Ishikawa (cell line): ENCODE measurements around the gene EIPR1.

Source experiments
- CEBPB ChIP-seq: IDR thresholded peaks from 2 replicates; pipeline ENCODE4 v1.6.1; 2012
- CREB1 ChIP-seq: IDR thresholded peaks from 2 replicates; pipeline ENCODE4 v1.6.1; 2012; ENCODE audit warnings: low read depth
- EGR1 ChIP-seq: IDR thresholded peaks from 2 replicates; pipeline ENCODE4 v1.6.1; 2012
- EP300 ChIP-seq: IDR thresholded peaks from 2 replicates; pipeline ENCODE4 v1.6.1; 2012; ENCODE audit warnings: borderline replicate concordance
- FOXM1 ChIP-seq: IDR thresholded peaks from 2 replicates; pipeline ENCODE4 v1.6.1; 2012; ENCODE audit warnings: low read depth, borderline replicate concordance
- NFIC ChIP-seq: IDR thresholded peaks from 2 replicates; pipeline ENCODE4 v1.6.1; 2012
- RAD21 ChIP-seq: IDR thresholded peaks from 2 replicates; pipeline ENCODE4 v1.6.1; 2012; ENCODE audit warnings: low read depth
- TAF1 ChIP-seq: IDR thresholded peaks from 2 replicates; pipeline ENCODE4 v1.6.1; 2012; ENCODE audit warnings: low read depth, mild to moderate bottlenecking
- TCF12 ChIP-seq: IDR thresholded peaks from 2 replicates; pipeline ENCODE4 v1.6.1; 2012; ENCODE audit warnings: low read depth
- TEAD4 ChIP-seq: IDR thresholded peaks from 2 replicates; pipeline ENCODE4 v1.6.1; 2012
- YY1 ChIP-seq: IDR thresholded peaks from 2 replicates; pipeline ENCODE4 v1.6.1; 2012; ENCODE audit warnings: low read depth
- ZBTB7A ChIP-seq: IDR thresholded peaks from 2 replicates; pipeline ENCODE4 v1.6.1; 2012; ENCODE audit warnings: low read depth
- TF ChIP-seq, protein P1 (sequence below): IDR thresholded peaks from 2 replicates; pipeline ENCODE4 v1.6.1; 2012
- TF ChIP-seq, protein P2 (sequence below): IDR thresholded peaks from 2 replicates; pipeline ENCODE4 v1.6.1; 2012
- TF ChIP-seq, protein P3 (sequence below): IDR thresholded peaks from 2 replicates; pipeline ENCODE4 v1.6.1; 2012; ENCODE audit warnings: low read depth, mild to moderate bottlenecking

Gene EIPR1

DNA sequence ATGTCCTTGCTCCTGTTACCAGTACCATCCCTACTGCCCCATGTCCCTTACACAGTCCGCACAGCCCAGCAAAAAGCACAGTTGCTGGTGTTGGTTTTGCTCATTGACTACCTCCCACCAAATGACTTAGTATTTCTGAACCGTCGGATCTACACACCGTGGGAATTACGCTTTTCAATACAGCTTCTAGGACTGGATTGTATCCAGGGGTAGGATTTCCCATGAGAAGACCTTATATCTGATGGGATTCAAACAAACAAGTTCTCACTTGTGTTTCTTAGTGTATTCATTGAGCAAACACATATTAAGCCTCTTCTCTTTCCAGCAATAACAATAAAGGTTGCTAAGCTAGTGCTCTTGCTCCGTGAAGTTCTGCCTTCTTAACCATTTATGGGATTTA is 27.7 kb upstream of the EIPR1 start:
- TF ChIP-seq, protein P1, sequence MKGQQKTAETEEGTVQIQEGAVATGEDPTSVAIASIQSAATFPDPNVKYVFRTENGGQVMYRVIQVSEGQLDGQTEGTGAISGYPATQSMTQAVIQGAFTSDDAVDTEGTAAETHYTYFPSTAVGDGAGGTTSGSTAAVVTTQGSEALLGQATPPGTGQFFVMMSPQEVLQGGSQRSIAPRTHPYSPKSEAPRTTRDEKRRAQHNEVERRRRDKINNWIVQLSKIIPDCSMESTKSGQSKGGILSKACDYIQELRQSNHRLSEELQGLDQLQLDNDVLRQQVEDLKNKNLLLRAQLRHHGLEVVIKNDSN, result no peak
- TF ChIP-seq CEBPB (no peak), EP300 (no peak), NFIC (no peak), EGR1 (no peak), FOXM1 (no peak), ZBTB7A (no peak), RAD21 (no peak), TAF1 (no peak), CREB1 (no peak), TEAD4 (no peak), YY1 (no peak), TCF12 (no peak)
- TF ChIP-seq, protein P2, sequence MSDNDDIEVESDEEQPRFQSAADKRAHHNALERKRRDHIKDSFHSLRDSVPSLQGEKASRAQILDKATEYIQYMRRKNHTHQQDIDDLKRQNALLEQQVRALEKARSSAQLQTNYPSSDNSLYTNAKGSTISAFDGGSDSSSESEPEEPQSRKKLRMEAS, result no peak
- TF ChIP-seq, protein P3, sequence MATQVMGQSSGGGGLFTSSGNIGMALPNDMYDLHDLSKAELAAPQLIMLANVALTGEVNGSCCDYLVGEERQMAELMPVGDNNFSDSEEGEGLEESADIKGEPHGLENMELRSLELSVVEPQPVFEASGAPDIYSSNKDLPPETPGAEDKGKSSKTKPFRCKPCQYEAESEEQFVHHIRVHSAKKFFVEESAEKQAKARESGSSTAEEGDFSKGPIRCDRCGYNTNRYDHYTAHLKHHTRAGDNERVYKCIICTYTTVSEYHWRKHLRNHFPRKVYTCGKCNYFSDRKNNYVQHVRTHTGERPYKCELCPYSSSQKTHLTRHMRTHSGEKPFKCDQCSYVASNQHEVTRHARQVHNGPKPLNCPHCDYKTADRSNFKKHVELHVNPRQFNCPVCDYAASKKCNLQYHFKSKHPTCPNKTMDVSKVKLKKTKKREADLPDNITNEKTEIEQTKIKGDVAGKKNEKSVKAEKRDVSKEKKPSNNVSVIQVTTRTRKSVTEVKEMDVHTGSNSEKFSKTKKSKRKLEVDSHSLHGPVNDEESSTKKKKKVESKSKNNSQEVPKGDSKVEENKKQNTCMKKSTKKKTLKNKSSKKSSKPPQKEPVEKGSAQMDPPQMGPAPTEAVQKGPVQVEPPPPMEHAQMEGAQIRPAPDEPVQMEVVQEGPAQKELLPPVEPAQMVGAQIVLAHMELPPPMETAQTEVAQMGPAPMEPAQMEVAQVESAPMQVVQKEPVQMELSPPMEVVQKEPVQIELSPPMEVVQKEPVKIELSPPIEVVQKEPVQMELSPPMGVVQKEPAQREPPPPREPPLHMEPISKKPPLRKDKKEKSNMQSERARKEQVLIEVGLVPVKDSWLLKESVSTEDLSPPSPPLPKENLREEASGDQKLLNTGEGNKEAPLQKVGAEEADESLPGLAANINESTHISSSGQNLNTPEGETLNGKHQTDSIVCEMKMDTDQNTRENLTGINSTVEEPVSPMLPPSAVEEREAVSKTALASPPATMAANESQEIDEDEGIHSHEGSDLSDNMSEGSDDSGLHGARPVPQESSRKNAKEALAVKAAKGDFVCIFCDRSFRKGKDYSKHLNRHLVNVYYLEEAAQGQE, result no peak

DNA sequence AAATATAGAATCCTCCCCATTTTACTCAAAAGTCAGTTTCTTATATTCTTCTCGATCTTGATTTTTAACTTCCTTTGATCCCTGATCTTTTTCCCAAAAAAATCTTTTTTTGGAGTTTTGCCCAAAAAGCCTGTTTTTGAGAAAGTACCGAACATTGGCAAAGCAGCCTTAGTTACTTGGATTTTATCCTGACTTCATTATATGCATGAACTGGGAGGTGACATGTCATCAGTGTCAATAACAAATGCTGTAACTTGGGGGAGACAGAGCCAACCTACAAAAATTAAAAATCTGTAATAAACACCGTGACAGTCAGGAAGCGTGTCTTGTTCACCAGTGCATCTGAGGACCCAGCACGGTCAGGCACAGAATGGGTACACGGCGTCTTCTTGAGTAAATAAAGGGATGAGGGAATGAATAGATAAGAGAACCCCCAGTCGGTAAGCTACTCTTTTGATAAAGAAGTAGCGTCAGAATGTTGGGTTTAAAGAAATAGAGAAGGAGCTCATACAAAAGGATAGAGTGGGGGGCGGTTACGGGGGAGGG is 26.8 kb upstream of the EIPR1 start:
- no peak for TF ChIP-seq TCF12
- TF ChIP-seq TAF1, result no peak
- TF ChIP-seq, protein P2, result no peak
- no peak for TF ChIP-seq NFIC
- TF ChIP-seq RAD21, result no peak

DNA sequence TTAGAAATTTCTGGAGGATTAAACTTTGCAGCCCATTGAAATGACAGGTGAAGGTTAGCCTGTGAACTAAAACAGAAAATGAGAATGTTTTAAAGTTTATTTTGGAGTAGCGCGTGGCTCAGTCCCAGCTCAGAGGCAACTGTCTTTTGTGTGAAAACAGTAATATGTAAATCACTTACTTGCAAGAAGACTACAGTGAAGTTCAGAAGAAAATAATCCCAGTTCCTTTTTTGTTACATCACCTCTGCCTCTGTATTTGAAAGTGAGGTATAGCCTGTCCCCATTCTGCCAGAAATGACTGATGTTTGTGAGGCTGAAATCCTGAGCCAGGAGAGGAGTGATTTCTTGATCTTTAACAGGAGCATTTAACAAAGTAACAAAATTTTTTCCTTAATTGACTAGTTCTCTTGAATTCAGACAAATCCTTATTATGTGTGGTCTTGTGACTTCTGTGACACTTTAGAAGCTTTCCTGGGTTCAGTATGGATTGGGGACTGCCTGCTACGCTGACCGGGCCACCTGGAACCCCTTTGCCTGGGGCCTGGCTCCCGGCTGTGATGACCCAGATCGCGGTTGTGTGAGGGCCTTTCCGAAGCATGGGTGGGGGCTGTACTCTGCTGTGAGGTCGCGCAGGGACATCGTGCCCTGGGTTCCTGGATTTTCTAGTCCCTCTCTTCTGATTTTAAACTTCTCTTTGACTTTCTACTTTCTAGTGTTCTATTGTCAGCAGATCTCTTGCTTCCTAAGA is 26.1 kb upstream of the EIPR1 start:
- no peak for TF ChIP-seq RAD21
- TF ChIP-seq, protein P3, result no peak
- no peak for TF ChIP-seq YY1
- no peak for TF ChIP-seq CREB1
- TF ChIP-seq NFIC, result no peak
- TF ChIP-seq EP300, result no peak
- TF ChIP-seq TEAD4, result no peak
- no peak for TF ChIP-seq TAF1
- TF ChIP-seq ZBTB7A, result no peak
- TF ChIP-seq EGR1, result no peak
- TF ChIP-seq, protein P1, result no peak
- TF ChIP-seq CEBPB, result no peak
- TF ChIP-seq, protein P2, result no peak

DNA sequence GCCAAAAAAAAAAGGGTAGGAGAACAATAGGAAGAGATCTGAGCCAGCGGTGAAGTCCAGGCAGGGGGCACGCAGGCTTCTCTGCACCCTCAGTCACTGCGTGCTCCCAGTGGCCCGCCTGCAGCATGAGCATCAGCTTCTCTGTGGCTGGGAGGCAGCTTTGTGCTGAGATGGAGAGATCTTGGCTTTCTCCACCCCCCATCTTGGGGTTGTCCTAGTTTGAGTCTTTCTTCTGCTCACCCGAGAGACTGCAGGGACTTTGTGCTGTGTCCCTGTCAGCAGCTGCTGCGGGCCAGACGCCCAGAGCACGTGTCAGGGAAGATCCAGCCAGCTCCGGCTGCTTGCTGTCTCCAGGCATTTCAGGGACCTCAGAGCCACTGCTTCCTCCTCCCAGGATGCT is 22.2 kb upstream of the EIPR1 start:
- no peak for TF ChIP-seq TCF12
- TF ChIP-seq EP300, result no peak
- no peak for TF ChIP-seq CREB1
- TF ChIP-seq NFIC, result no peak

DNA sequence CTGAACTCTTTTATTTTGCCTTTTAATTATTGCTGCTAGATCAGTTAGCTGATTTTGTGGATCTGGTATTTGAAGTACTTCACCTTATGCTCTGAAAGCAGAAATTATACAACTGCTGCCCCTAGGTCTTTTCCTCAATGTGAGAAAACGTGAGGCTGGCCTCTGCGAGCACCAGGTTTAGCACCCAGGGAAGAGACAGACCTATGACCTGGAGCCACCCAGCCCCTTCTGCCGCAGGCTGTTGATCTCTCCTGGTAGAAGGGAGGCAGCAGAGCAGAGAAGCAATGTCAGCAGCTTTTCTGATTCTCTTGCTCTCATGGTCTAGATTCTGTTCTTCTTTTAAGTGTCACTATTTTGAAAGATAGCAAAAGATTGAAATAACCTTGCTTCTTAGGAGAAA is 21.8 kb upstream of the EIPR1 start:
- no peak for TF ChIP-seq EP300
- TF ChIP-seq TAF1, result no peak
- TF ChIP-seq CEBPB, result no peak
- TF ChIP-seq, protein P2, result no peak
- no peak for TF ChIP-seq EGR1
- TF ChIP-seq TCF12, result no peak
- TF ChIP-seq YY1, result no peak
- TF ChIP-seq, protein P1, result no peak
- TF ChIP-seq TEAD4, result no peak
- TF ChIP-seq, protein P3, result no peak
- TF ChIP-seq FOXM1, result no peak
- TF ChIP-seq CREB1, result no peak
